Stimulated activated memory B cell treated with anti-CD40 and anti-IgM and Interleukin-4, amounts not matched to agents 10 μg/mL and 1 μg/mL and 100 μg/mL, for 72 hours (primary cell): Measurements from ENCODE around the gene TEX35.

ENCODE experiments used
- ATAC-seq: fragments of 150-1000 bp; cut with Tn5 transposase; 2 replicates; pipeline ENCODE4 v1.10.0; 2021
- H3K27ac Mint-ChIP-seq: one replicate; pipeline ENCODE4 v1.8.0; 2022; ENCODE audit warnings: mild to moderate bottlenecking, mixed read lengths
- H3K27me3 Mint-ChIP-seq: one replicate; pipeline ENCODE4 v1.8.0; 2022; ENCODE audit warnings: mixed read lengths
- H3K36me3 Mint-ChIP-seq: one replicate; pipeline ENCODE4 v1.8.0; 2022; ENCODE audit warnings: mixed read lengths
- H3K4me1 Mint-ChIP-seq: one replicate; pipeline ENCODE4 v1.8.0; 2022; ENCODE audit warnings: mixed read lengths
- H3K4me3 Mint-ChIP-seq: one replicate; pipeline ENCODE4 v1.8.0; 2022; ENCODE audit warnings: mild to moderate bottlenecking, moderate library complexity, mixed read lengths
- H3K9me3 Mint-ChIP-seq: one replicate; pipeline ENCODE4 v1.8.0; 2022; ENCODE audit warnings: mixed read lengths

TEX35 gene

DNA sequence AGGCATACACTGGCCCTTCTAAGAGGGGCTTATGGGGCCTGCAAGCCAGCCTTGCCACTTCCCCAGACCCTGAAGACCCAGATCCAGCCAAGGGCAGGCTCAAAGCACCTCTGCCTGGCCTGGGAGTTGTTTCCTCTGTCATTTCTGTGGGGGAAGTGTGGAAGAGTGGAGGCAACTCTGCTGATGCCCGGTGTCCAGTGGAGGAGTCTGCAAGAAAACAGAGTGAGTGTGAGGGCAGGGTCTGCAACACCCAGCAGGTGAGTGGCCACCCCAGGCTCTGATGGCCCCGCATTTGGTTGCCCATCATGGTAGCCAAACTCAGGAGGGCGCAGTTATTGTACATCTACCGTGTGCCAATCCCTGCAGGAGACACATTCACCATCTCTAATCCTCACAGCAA, 24.5 kb upstream of the TEX35 start:
- H3K4me3 Mint-ChIP-seq = no peak overlapping the region
- no peak for ATAC-seq
- H3K36me3 Mint-ChIP-seq = no peaks in the 10 kb centered on the region
- peak overlapping the region; percentile 69 for H3K27ac Mint-ChIP-seq
- peaks cover 19% of the 10 kb centered on the region for H3K27me3 Mint-ChIP-seq
- H3K4me1 Mint-ChIP-seq = peaks cover 25% of the 10 kb centered on the region
- no peaks in the 10 kb centered on the region for H3K9me3 Mint-ChIP-seq

DNA sequence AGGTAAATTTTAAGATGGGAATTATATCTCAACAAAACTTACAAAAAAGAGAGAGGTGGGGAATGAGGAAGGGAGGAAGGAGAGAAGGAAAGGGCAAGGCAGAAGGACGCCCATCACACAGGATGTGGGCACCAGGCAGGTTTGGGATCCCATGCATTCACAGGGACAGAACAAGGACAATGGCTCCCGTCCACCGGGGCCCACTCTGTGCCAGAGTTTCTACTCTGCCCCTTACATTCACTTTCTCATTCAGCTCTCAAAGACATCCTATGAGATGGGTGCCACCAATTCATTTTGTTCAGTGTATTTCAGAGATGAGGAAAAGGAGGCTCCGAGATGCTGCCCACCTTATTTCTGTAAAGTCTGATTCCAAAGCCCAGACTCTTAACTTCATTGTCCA, 23.5 kb upstream of the TEX35 start:
- H3K27ac Mint-ChIP-seq = no peak overlapping the region
- H3K4me3 Mint-ChIP-seq = no peak overlapping the region
- no peaks in the 10 kb centered on the region for H3K36me3 Mint-ChIP-seq
- H3K4me1 Mint-ChIP-seq = peaks cover 25% of the 10 kb centered on the region
- H3K27me3 Mint-ChIP-seq = peaks cover 19% of the 10 kb centered on the region
- ATAC-seq = no peak
- H3K9me3 Mint-ChIP-seq = no peaks in the 10 kb centered on the region

DNA sequence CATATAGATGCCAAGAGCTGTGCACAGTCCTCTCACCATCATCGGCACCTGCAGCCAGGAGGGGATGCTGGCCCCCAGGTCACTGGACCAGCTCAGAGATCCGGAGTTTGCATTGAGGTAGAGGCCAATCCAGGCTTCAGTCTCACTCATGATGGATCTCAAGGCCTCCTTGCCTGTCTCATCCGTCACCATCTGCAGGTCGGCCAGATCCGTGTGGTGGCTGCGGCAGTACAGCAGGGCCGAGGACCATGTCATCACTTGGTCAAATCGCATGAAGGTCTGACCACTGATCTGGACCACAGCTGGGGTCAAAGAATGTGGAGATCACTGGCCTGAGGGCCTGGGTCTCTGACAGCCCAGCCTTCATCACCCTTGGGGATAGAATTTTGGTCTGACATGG, 22.8 kb upstream of the TEX35 start:
- Mint-ChIP-seq H3K36me3 (no peaks in the 10 kb centered on the region), H3K9me3 (no peaks in the 10 kb centered on the region), H3K4me1 (peaks cover 20% of the 10 kb centered on the region), H3K4me3 (no peak overlapping the region), H3K27me3 (peaks cover 19% of the 10 kb centered on the region), H3K27ac (no peak overlapping the region)
- no peak for ATAC-seq

DNA sequence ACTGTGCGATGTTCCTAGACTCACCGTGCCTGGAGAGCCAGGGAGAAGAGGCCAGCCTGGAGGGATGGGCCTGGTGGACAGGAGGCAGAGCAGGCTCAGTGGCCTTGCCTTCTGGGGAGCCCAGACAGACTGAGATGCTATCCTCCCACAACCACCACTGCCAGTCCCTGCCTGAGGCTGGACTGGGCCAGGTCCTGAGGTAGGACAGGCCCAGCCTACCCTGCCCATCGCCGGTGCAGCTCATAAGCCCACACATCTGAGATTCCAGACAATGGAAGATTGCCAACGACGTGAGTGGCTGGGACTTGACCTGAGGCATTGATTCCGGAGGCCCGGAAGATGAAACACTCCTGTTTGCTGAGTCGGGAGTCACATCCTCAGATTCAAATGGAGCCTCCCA, 21.9 kb upstream of the TEX35 start:
- no peaks in the 10 kb centered on the region for H3K36me3 Mint-ChIP-seq
- peaks cover 19% of the 10 kb centered on the region for H3K27me3 Mint-ChIP-seq
- no peak for ATAC-seq
- H3K27ac Mint-ChIP-seq = no peak overlapping the region
- no peaks in the 10 kb centered on the region for H3K9me3 Mint-ChIP-seq
- no peak overlapping the region for H3K4me3 Mint-ChIP-seq
- peaks cover 12% of the 10 kb centered on the region for H3K4me1 Mint-ChIP-seq

DNA sequence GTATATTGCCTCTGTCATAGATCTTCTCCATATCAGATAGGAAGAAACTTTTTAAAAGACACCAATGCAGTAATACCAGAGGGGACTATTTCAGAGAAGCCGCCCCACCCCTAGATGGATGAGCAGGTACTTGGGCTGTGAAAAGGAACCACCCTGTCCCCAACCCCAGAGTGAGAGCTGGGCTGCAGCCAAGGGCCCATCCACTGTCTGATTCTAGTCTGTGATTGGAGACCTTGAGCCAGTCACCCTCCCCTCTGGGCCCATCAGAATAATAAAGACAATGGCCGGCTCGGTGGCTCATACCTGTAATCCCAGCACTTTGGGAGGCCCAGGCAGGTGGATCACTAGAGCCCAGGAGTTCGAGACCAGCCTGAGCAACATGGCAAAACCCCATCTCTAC, 21.2 kb upstream of the TEX35 start:
- no peaks in the 10 kb centered on the region for H3K36me3 Mint-ChIP-seq
- H3K4me1 Mint-ChIP-seq = peaks cover 8% of the 10 kb centered on the region
- no peaks in the 10 kb centered on the region for H3K9me3 Mint-ChIP-seq
- no peak overlapping the region for H3K4me3 Mint-ChIP-seq
- no peak overlapping the region for H3K27ac Mint-ChIP-seq
- H3K27me3 Mint-ChIP-seq = peaks cover 19% of the 10 kb centered on the region
- no peak for ATAC-seq

DNA sequence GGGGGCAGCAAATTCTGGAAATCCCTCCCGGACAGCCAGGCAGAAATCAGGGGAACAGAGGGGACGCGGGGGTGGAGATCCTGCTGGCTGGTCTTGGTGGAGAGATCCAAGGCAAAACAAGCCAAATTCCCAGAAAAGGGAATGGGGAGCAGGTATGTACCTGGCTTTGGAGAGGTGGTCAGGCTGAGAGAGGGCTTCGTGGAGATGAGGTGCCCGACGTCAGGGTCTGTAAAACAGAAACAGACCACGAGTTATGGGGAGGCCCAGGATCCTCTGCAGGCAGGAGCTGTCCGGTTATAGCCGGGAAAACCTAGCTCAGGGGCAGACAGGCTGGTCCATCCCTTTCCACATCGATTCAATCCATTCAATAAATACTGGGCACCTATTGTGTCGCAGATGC, 20.6 kb upstream of the TEX35 start:
- H3K4me1 Mint-ChIP-seq = peaks cover 4% of the 10 kb centered on the region
- H3K36me3 Mint-ChIP-seq = no peaks in the 10 kb centered on the region
- peaks cover 16% of the 10 kb centered on the region for H3K27me3 Mint-ChIP-seq
- H3K9me3 Mint-ChIP-seq = no peaks in the 10 kb centered on the region
- no peak for ATAC-seq
- H3K27ac Mint-ChIP-seq = no peak overlapping the region
- H3K4me3 Mint-ChIP-seq = no peak overlapping the region

DNA sequence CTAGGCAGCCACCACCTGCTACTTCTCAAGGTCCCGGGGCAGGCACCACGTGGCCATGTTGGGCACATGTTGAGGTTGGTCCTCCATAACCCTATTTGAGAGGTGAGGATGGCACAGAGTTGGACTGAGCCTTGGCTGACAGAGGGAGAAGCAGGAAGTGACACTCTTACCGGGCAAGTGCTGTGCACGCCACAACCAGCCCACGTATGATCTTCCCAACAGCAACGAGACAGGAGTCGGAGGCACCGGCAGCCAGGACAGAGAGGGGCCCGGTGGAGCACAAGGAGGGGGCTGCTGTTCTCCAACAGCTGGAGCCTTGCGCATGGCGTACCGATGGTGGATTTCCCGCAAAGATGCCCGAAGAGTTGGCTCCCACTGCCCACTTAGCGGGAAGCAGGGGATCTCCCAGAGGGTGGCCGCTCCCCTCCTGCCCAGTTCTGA, 19.6 kb upstream of the TEX35 start:
- Mint-ChIP-seq H3K4me1 (no peaks in the 10 kb centered on the region), H3K4me3 (no peak overlapping the region), H3K9me3 (no peaks in the 10 kb centered on the region), H3K27ac (no peak overlapping the region), H3K36me3 (no peaks in the 10 kb centered on the region), H3K27me3 (peaks cover 6% of the 10 kb centered on the region)
- no peak for ATAC-seq

DNA sequence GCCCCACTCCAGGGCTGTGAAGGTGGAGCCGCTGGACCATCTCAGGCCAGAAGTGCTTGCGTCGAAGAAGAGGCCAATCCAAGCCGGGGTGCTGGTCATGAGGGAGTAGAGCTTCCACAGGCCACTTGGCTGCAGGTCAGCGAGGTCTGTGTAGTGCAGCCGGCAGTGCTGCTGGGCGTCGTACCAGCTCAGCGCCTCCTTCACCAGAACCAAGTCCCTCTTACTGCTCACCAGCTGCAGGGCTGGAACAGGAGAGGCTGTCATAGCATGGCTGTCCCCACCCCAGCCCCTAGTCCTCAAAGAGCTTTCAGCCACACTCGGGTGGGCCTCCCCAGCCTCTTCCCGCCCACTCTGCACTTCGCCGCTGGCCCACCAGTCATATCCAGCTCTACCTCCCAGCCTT, 18.3 kb upstream of the TEX35 start:
- H3K36me3 Mint-ChIP-seq = no peaks in the 10 kb centered on the region
- H3K27ac Mint-ChIP-seq = no peak overlapping the region
- no peaks in the 10 kb centered on the region for H3K4me1 Mint-ChIP-seq
- no peaks in the 10 kb centered on the region for H3K9me3 Mint-ChIP-seq
- H3K4me3 Mint-ChIP-seq = no peak overlapping the region
- ATAC-seq = no peak
- no peaks in the 10 kb centered on the region for H3K27me3 Mint-ChIP-seq

DNA sequence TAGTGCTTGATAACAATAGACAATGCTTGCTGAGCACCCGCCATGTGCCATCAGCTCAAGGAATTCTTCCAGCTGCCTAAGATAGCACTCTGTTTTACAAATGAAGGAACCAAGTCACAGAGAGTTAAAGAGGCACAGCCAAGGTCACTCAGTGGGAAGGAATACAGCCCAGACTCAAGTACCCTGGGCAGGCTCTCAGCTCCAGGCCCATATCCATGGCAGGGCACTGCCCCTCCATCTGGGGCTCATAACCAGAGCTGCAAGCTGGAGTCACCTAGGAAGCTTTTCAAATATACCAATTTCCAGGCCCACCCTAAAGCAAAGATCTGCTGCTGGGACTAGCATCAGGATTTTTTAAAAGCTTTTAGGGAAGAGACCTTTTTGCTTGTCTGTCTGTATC, 17.8 kb upstream of the TEX35 start:
- no peak for ATAC-seq
- Mint-ChIP-seq H3K9me3 (no peaks in the 10 kb centered on the region), H3K27ac (no peak overlapping the region), H3K4me3 (no peak overlapping the region), H3K27me3 (no peaks in the 10 kb centered on the region), H3K4me1 (no peaks in the 10 kb centered on the region), H3K36me3 (no peaks in the 10 kb centered on the region)

DNA sequence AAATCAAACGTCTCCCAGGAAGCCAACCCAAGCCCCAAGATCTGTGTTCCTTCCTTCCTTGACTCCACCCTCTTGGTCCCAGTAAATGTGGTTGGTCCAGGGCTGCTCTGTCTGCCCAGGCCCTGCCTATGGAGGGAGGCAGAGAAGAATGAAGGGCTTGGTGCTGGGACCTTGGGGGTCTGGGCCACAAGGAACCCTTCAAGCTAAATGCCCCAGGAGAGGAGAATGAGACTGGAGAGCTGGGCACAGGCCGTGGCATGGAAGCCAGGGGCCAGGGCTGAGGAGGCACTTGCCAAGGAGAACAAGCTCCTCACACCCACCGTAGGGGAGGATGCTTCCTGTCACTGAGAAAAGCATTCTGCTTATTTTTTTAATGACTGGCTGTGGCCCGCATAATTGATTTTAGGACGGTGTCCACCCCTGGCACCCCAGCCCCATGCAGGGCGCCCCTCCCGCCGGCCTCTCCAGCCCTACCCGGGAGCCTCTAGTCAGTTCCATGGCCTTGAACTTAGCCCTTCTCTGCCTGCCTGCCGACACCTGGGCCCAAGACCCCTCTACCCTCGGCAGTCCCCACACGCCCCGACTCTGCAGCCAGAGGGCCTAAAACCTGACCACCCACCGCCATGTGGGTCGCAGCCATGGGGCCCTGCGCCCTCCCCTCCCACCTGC, 17.0 kb upstream of the TEX35 start:
- ATAC-seq = no peak
- H3K9me3 Mint-ChIP-seq = no peaks in the 10 kb centered on the region
- H3K27ac Mint-ChIP-seq = no peak overlapping the region
- H3K36me3 Mint-ChIP-seq = no peaks in the 10 kb centered on the region
- H3K4me1 Mint-ChIP-seq = no peaks in the 10 kb centered on the region
- H3K27me3 Mint-ChIP-seq = no peaks in the 10 kb centered on the region
- no peak overlapping the region for H3K4me3 Mint-ChIP-seq

DNA sequence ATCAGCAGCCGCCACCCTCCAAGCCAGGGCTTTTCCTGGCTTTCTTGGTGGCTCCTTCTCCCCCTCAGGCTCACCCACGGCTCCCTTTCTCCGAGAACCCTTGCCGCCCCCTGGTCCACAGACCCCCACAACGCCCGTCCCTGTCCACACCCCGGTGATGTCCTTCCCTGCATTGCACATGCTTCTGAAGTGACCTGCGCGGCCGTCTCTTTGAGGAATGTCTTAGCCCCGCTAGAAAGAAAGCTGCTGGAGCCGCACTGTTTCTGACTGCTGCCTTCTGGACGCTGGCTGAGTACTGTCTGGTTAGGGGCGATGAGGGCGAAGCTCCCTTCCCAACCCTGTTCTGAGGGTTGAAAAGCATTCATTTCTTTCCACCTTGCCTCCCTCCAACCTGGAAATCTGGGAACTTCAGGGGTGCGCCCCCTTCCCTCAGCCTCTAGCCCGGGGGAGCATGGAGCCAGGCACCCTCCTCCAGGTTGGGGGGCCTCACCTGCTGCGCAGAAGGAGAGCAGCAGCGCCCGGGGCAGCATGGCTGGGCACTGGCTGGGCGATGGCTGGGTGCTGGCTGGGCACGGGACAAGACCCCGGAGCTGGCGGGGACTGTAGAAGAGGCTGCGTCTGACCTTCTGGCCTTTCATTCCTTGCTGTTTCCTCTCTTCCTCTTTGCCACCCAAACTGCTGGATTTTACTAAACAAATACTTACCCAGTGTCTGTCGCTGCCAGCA, 16.3 kb upstream of the TEX35 start, which contains the start of gene CLEC20A:
TSS of gene CLEC20A (minus strand) at position 555 of the 726 bp plus-strand sequence. CDS start at position 530, 25 bp downstream.
- Mint-ChIP-seq H3K27ac (no peak within 1 kb of the TSS), H3K9me3 (no peaks in the 10 kb centered on the region), H3K27me3 (peaks cover under 1% of the 10 kb centered on the region), H3K36me3 (no peaks in the 10 kb centered on the region), H3K4me1 (no peaks in the 10 kb centered on the region), H3K4me3 (no peak within 1 kb of the TSS)
- no peak for ATAC-seq

DNA sequence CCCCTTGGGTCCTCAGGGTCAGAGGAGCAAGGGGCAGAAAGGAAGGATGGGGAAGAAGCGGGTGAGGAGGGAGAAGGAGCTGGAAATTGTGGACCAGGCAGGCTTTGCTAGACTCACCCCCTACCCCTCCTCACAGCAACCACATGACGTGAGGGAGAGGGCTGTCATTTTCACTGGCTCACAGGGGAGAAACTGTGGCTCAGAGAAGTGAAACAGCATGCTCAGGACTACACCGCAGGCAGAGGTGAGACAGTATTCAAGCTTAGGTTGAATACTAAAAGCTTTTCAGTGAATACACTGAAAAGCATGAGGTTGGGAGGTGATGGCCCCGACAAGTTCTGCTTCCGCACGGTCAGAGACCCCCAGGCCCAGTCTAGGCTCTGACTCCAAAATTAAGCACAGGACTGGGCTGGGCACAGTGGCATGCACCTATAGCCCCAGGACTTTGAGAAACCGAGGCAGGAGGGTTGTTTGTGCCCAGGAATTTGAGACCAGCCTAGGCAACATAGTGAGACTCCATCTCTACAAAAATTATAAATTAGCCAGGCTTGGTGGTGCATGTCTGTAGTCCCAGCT, 14.9 kb upstream of the TEX35 start:
- H3K27me3 Mint-ChIP-seq = peaks cover 15% of the 10 kb centered on the region

DNA sequence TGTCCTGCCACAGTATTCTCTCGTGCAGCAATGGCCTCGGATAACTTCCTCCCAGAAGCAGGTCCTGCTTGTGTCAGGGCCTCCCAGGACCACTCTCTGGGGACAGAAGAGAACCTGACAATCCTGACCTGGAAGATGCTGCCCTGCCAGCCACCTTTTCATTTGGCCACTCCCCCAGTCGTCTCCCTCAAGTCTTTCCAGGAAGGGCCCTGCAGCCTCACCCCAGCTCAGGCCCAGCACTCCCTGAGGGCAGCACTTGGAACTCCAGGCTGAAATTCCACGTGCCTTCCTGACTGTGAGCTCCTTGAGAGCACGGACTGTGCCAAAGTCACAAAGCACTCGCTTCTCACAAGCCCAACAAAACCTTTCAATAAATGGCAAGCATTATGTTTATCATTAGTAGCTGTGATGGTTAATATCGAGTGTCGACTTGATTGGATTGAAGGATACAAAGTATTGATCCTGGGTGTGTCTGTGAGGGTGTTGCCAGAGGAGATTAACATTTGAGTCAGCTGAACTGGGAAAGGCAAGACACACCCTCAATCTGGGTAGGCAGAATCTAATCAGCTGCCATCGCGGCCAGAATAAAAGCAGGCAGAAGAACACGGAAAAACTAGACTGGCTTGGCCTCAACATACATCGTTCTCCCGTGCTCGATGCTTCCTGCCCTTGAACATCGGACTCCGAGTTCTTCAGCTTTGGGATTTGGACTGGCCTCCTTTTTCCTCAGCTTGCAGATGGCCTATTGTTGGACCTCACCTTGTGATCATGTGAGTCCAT, 13.8 kb upstream of the TEX35 start:
- no peak for ATAC-seq
- Mint-ChIP-seq H3K9me3 (no peaks in the 10 kb centered on the region), H3K27me3 (peaks cover 26% of the 10 kb centered on the region), H3K4me1 (no peaks in the 10 kb centered on the region), H3K27ac (no peak overlapping the region), H3K4me3 (no peak overlapping the region), H3K36me3 (no peaks in the 10 kb centered on the region)

More for the DNA sequence above, 14.9 kb upstream of the TEX35 start:
- ATAC-seq = no peak
- no peak overlapping the region for H3K4me3 Mint-ChIP-seq
- H3K36me3 Mint-ChIP-seq = no peaks in the 10 kb centered on the region
- no peak overlapping the region for H3K27ac Mint-ChIP-seq
- no peaks in the 10 kb centered on the region for H3K9me3 Mint-ChIP-seq
- H3K4me1 Mint-ChIP-seq = no peaks in the 10 kb centered on the region

DNA sequence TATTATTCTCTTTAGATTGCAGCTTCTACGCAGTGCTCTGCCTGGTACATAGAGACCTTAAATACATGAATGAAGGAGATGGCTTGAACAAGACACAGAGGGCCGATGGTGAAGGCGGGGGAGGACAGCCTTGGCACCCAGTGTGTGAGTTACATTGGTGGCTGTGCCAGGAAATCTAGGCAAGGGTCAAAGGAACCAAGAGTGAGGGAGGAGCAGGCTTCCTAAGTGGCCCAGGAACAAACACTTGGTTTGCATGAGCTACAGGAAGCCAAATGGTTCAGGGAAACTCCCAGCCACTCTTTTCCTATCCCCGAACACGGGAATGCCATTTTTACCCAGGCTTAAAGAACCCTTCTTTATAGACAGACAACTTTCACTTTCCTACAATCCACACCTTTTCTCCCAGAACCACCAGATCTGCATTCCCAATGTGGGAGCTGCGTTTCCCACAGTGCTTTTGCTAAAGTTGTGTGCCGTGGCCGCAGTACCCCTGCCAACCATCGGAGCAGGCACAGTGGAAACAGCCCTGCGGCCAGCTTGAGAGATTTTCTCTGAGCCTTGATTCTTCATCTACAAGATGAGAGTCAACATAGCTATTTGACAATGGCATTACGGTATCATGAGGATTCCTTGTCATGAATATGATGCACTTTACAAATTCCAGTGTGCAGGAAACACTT, 12.7 kb upstream of the TEX35 start:
- Mint-ChIP-seq H3K4me3 (no peak overlapping the region), H3K27me3 (peaks cover 31% of the 10 kb centered on the region), H3K27ac (no peak overlapping the region), H3K4me1 (no peaks in the 10 kb centered on the region), H3K36me3 (no peaks in the 10 kb centered on the region), H3K9me3 (no peaks in the 10 kb centered on the region)
- no peak for ATAC-seq
